HG03108 (cell line): Measurements from ENCODE around the gene ELP1.
"Not testable (repeated sequence)": the region's sequence is repeated elsewhere in the genome, so short reads cannot be mapped to it uniquely, and the experiment has no call there.

ENCODE experiments used
- ATAC-seq: cut with Tn5 transposase; IDR thresholded peaks from one replicate; pipeline ENCODE4 v1.9.1; 2021; ENCODE audit warnings: moderate library complexity; ENCODE audit not compliant: unreplicated experiment

The ELP1 gene

DNA sequence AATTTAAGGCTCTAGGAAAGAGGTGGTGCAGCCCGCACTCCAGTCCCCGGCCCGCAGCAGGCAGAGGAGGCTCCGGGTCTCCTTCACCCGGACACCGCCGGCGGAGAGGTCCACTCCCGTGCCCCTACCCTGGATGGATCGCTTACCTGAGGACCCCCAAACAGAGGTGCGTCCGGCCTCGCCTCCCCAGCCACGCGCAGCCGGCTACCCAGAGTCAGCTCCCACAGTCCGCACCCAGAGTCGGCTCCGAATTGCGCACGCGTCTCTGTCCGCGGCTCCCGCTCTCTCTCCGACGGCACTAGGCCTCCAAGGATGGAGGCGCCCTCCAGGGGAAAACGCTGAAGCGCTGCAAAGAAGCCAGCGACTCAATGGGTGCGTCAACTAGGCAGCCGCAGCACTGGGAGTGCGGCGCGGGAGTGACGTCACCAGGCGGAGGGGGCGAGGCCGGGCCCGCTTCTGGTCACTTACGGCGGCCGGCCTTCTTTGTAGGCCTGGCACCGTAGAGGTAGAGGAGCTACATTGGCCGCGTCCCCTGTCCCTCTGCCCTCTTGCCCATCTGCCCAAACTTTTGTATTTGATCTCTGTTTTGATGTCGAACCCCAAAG is at the start of gene ELP1:
Gene ELP1, minus strand, starts transcription at position 407 of the 605 bp plus-strand sequence. CDS start 2,978 bp downstream, outside the sequence.
- peak; percentile 88 for ATAC-seq

GRCh38 chr9:108980893-108981292 is 47.0 kb upstream of the ELP1 start:
- no peak for ATAC-seq

- ATAC-seq = no peak
Measured at GRCh38 chr9:108978205-108978604, 44.3 kb upstream of the ELP1 start.

DNA sequence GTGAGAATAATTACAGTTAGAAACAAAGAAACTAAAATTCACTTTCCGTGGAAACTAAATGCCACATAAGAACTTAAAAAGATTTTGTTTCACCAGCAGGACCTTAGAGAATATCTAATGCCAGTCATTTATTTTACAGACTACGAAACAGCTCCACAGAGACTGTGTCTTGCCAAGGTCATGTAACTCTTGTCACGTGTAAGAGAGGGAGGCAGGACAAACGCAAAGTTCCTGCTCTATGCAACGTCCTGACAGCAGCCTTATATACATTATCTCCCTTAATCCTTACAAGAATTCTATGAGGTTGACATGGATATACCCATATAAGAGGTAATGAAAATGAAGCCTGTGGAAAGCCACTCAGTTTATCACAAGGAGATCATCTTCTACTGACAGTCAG is 40.0 kb upstream of the ELP1 start:
- no peak for ATAC-seq

GRCh38 chr9:108972626-108973209 is 38.8 kb upstream of the ELP1 start:
- ATAC-seq = no peak

DNA sequence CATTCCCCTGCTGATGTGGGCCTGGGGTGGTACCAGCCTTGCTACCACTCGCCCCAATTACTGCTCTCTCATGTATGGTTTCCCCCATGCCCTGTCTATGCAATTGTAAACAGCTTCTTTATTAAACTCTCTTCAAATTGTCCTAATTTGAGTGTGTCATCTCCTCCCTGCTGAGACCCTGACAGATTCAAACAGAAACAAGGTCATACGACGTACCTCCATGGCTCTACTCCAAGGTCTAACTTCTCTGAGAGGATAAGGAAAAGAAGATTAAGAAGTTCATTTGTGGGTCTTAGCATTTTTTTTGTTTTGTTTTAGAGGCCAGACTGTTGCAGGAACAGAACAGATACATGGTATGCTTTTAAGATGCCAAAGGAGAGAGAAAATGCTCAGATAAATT is 38.3 kb upstream of the ELP1 start:
- ATAC-seq = no peak

DNA sequence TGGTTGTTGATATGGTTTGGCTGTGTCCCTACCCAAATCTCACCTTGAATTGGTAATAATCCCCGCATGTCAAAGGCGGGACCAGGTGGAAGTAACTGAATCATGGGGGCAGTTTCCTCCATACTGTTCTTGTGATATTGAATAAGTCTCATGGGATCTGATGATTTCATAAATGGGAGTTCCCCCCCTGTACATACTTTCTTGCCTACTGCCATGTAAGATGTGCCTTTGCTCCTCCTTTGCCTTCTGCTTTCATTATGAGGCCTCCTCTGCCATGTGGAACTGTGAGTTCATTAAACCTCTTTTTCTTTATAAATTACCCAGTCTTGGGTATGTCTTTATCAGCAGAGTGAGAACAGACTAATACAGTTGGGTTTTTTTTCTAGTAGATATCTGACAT is 37.5 kb upstream of the ELP1 start:
- not testable (repeated sequence) for ATAC-seq

GRCh38 chr9:108967916-108968315 is 34.0 kb upstream of the ELP1 start:
- ATAC-seq = no peak

GRCh38 chr9:108963459-108964143 is 29.7 kb upstream of the ELP1 start:
- no peak for ATAC-seq

DNA sequence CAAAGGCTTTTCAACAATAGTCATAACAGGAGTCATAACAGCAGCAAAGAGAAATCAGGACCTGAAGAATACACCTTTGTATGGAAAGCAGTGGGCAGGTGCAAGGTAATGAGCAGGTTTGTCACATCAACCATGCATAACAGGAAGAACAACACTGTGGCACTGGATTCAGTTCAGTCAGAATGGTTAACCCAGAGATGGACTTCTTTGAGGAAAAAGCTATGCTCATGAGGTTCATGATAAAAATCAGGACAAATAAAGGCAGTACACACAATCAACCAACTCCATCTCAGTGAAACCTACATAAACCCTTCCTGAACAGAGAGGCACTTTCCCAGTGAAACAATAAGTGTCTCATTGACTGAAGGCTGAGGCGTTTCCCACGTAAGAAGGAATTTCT is 27.2 kb upstream of the ELP1 start:
- no peak for ATAC-seq

DNA sequence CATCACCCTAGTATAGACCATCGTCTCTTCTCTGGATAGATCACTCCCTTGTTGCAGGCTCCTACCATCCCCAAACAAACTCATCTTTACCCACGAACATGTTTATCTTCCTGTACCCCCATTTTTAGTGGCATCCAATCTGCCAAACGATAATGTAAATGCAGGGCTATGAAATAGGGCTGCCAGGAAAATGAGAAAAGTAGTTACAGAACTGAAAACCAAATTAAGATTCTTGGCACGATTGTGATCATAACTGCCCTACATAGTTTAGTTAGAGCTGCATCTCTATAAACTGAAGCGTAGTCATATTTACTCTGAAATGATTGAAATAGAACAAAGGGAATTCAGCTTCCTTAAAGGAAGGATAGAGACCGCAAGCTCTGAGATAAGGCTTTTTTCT is 26.4 kb upstream of the ELP1 start:
- ATAC-seq = no peak

GRCh38 chr9:108956631-108957026 is 22.7 kb upstream of the ELP1 start:
- ATAC-seq = no peak

- no peak for ATAC-seq
Measured at GRCh38 chr9:108956022-108956630, 22.2 kb upstream of the ELP1 start.

GRCh38 chr9:108953983-108954574 is 20.2 kb upstream of the ELP1 start:
- ATAC-seq = no peak

GRCh38 chr9:108951578-108951977 is 17.7 kb upstream of the ELP1 start:
- no peak for ATAC-seq

GRCh38 chr9:108950168-108950567 is 16.2 kb upstream of the ELP1 start:
- ATAC-seq = no peak

- ATAC-seq = no peak
Measured at GRCh38 chr9:108939975-108940374, 6.1 kb upstream of the ELP1 start.

- ATAC-seq = no peak
Measured at GRCh38 chr9:108937561-108938305, 3.8 kb upstream of the ELP1 start.

GRCh38 chr9:108934323-108934893 is 484 bp upstream of the ELP1 start, which contains the start of gene ABITRAM:
ABITRAM (plus strand) TSS chr9:108934400; CDS start chr9:108934487, 87 bp downstream.
- ATAC-seq = peak; percentile 72

- peak; percentile 18 for ATAC-seq
Measured at GRCh38 chr9:108933231-108933717, 650 bp downstream of the ELP1 start.
